22Rv1 (cell line): ENCODE data around the gene LRP5.

Experiments used
- H3K27ac ChIP-seq: fragments of 450-650 bp; 2 replicates; pipeline ENCODE4 v1.5.1; 2017
- CTCF ChIP-seq: fragments of 450-650 bp; IDR thresholded peaks from 2 replicates; pipeline ENCODE4 v1.5.1; 2017; ENCODE audit warnings: mild to moderate bottlenecking
- ZFX ChIP-seq: fragments of 450-650 bp; IDR thresholded peaks from 2 replicates; pipeline ENCODE4 v1.6.1; 2017; ENCODE audit warnings: antibody characterized with exemption, borderline replicate concordance

The LRP5 gene

GRCh38 chr11:68267881-68268240 lies 44.5 kb upstream of the LRP5 start:
- H3K27ac ChIP-seq = no peak overlapping the region
- TF ChIP-seq CTCF (no peak), ZFX (no peak)

- no peak overlapping the region for H3K27ac ChIP-seq
- TF ChIP-seq CTCF (no peak), ZFX (no peak)
These were observed 42.8 kb upstream of the LRP5 start for GRCh38 chr11:68269414-68270081.

GRCh38 chr11:68270196-68271022 lies 42.0 kb upstream of the LRP5 start:
- TF ChIP-seq ZFX = no peak
- peak overlapping the region; percentile 73 for H3K27ac ChIP-seq

- TF ChIP-seq ZFX (no peak), CTCF (peak; percentile 54)
- peak overlapping the region; percentile 73 for H3K27ac ChIP-seq
These were observed 41.2 kb upstream of the LRP5 start for GRCh38 chr11:68271023-68271780.

- TF ChIP-seq CTCF = no peak
- TF ChIP-seq ZFX = no peak
These were observed 40.4 kb upstream of the LRP5 start, which contains the start of gene C11orf24 for GRCh38 chr11:68271781-68272608. Gene C11orf24 (minus strand): TSS chr11:68271973. CDS start chr11:68263767, 8,206 bp downstream.

GRCh38 chr11:68273026-68273738 lies 39.2 kb upstream of the LRP5 start:
- no peak for TF ChIP-seq CTCF
- TF ChIP-seq ZFX = no peak
- H3K27ac ChIP-seq = no peak overlapping the region

More at GRCh38 chr11:68271781-68272608, 40.4 kb upstream of the LRP5 start, which contains the start of gene C11orf24:
- H3K27ac ChIP-seq = peak within 1 kb of the TSS; percentile 73
